Ishikawa (cell line): Measurements from ENCODE around the gene PCCA.

Source experiments
- EP300 ChIP-seq: IDR thresholded peaks from 2 replicates; pipeline ENCODE4 v1.6.1; 2012; ENCODE audit warnings: borderline replicate concordance
- RAD21 ChIP-seq: IDR thresholded peaks from 2 replicates; pipeline ENCODE4 v1.6.1; 2012; ENCODE audit warnings: low read depth
- REST ChIP-seq: IDR thresholded peaks from 2 replicates; pipeline ENCODE4 v1.6.1; 2012; ENCODE audit warnings: low read depth, mild to moderate bottlenecking
- TAF1 ChIP-seq: IDR thresholded peaks from 2 replicates; pipeline ENCODE4 v1.6.1; 2012; ENCODE audit warnings: low read depth, mild to moderate bottlenecking
- YY1 ChIP-seq: IDR thresholded peaks from 2 replicates; pipeline ENCODE4 v1.6.1; 2012; ENCODE audit warnings: low read depth

- TF ChIP-seq EP300 (no peak), RAD21 (no peak), YY1 (no peak), TAF1 (no peak), REST (no peak)
Measured at GRCh38 chr13:100280681-100281080, 191.8 kb downstream of the PCCA start.
